B cell (primary cell): ENCODE measurements around the gene INPP1. TPM values are rescaled to one million over a fixed set of nuclear protein-coding genes. Genes with fewer than 3 reads are reported as not detected.
"Not testable (repeated sequence)": the region's sequence is repeated elsewhere in the genome, so short reads cannot be mapped to it uniquely, and the experiment has no call there.

Source experiments
- ATAC-seq: fragments of 200-7000 bp; cut with Tn5 transposase; one replicate; pipeline ENCODE4 v1.10.0; 2021; ENCODE audit warnings: low read depth, mild to moderate bottlenecking, moderate number of reproducible peaks, moderate library complexity
- CTCF ChIA-PET: fragments of 350-600 bp; sonication (Branson Sonifier 250); formaldehyde crosslinking; loops from one replicate; lab custom pipeline; 2021; ENCODE audit warnings: antibody characterized with exemption, inconsistent platforms; lab: Charles Lee
- POLR2A ChIA-PET: fragments of 350-600 bp; sonication (Branson Sonifier 250); formaldehyde crosslinking; loops from one replicate; lab custom pipeline; 2021; ENCODE audit warnings: antibody characterized with exemption; lab: Charles Lee
- DNase-seq: peaks from one replicate; pipeline ENCODE4 v3.0.0; 2013
- H2AFZ ChIP-seq: 2 replicates; pipeline ENCODE4 v1.6.1; 2012; ENCODE audit warnings: mild to moderate bottlenecking, low read depth, low read length; ENCODE audit not compliant: insufficient read depth, poor library complexity, severe bottlenecking
- H3K27ac ChIP-seq, 2 donors: 1 replicate in 1 of 2; 2 replicates in 1 of 2; pipeline ENCODE4 v1.5.1; 2012 to 2013; ENCODE audit warnings: low read length in 2 of 2, mild to moderate bottlenecking in 2 of 2, moderate library complexity in 1 of 2
- H3K27me3 ChIP-seq, 4 experiments: fragments of 200-600 bp in 1 of 4; sonication (generic) in 1 of 4; replicated peaks in 1 of 4; 1 replicate in 2 of 4; 2 replicates in 2 of 4; pipeline versions ENCODE4 v1.6.1 to v1.7.0; 2013 to 2016; ENCODE audit warnings: low read length in 3 of 4, mild to moderate bottlenecking in 2 of 4, mixed read lengths in 1 of 4, moderate library complexity in 1 of 4; ENCODE audit not compliant: insufficient read depth in 4 of 4, control insufficient read depth in 3 of 4; ENCODE audit errors: control extremely low read depth in 1 of 4
- H3K36me3 ChIP-seq, 2 experiments: replicated peaks in 1 of 2; 1 replicate in 1 of 2; 2 replicates in 1 of 2; pipeline versions ENCODE4 v1.6.1 to v1.7.1; 2013; ENCODE audit warnings: low read length in 1 of 2; ENCODE audit not compliant: insufficient read depth in 2 of 2, control insufficient read depth in 1 of 2; ENCODE audit errors: control extremely low read depth in 1 of 2, extremely low read depth in 1 of 2
- H3K4me1 ChIP-seq, 2 donors: fragments of 200-600 bp in 1 of 2; sonication (generic) in 1 of 2; 1 replicate in 1 of 2; 2 replicates in 1 of 2; pipeline versions ENCODE4 v1.5.1 to v1.6.1; 2013 to 2017; ENCODE audit warnings: low read length in 2 of 2; ENCODE audit not compliant: control insufficient read depth in 2 of 2, insufficient read depth in 2 of 2
- H3K4me2 ChIP-seq: replicated peaks from 2 replicates; pipeline ENCODE3; 2012; ENCODE audit warnings: mild to moderate bottlenecking, low read depth, low read length; ENCODE audit not compliant: poor library complexity, severe bottlenecking
- H3K4me3 ChIP-seq, 5 experiments: fragments of 200-600 bp in 1 of 5; sonication (generic) in 1 of 5; 1 replicate in 3 of 5; 2 replicates in 2 of 5; pipeline versions ENCODE4 v1.5.1 to v1.7.0; 2011 to 2016; ENCODE audit warnings: low read length in 4 of 5, mild to moderate bottlenecking in 4 of 5, low read depth in 2 of 5, control low read depth in 1 of 5, moderate library complexity in 1 of 5; ENCODE audit not compliant: insufficient read depth in 1 of 5; ENCODE audit errors: control extremely low read depth in 1 of 5, extremely low read depth in 1 of 5
- H3K79me2 ChIP-seq: fragments of 200-600 bp; sonication (generic); one replicate; pipeline ENCODE4 v1.6.0; 2016; ENCODE audit warnings: low read length; ENCODE audit not compliant: control insufficient read depth, insufficient read depth
- H3K9ac ChIP-seq: fragments of 200-600 bp; sonication (generic); 2 replicates; pipeline ENCODE4 v1.6.1; 2017; ENCODE audit warnings: mild to moderate bottlenecking, low read length, moderate library complexity
- H3K9me3 ChIP-seq, 3 donors: one replicate each; pipeline versions ENCODE4 v1.6.1 to v1.7.1; 2013; ENCODE audit warnings: low read length in 2 of 3; ENCODE audit not compliant: control insufficient read depth in 2 of 3, insufficient read depth in 1 of 3; ENCODE audit errors: control extremely low read depth in 1 of 3
- H4K20me1 ChIP-seq: 2 replicates; pipeline ENCODE4 v1.6.0; 2012; ENCODE audit warnings: mild to moderate bottlenecking, low read length; ENCODE audit not compliant: insufficient read depth, control insufficient read depth, poor library complexity, severe bottlenecking
- H3K27ac Mint-ChIP-seq: one replicate; pipeline ENCODE4 v1.8.0; 2021; ENCODE audit warnings: mixed read lengths
- H3K27me3 Mint-ChIP-seq: one replicate; pipeline ENCODE4 v1.8.0; 2021; ENCODE audit warnings: mixed read lengths
- H3K4me1 Mint-ChIP-seq: one replicate; pipeline ENCODE4 v1.8.0; 2021; ENCODE audit warnings: mixed read lengths
- H3K4me3 Mint-ChIP-seq: one replicate; pipeline ENCODE4 v1.8.0; 2021; ENCODE audit warnings: mixed read lengths
- H3K9me3 Mint-ChIP-seq: one replicate; pipeline ENCODE4 v1.8.0; 2022; ENCODE audit warnings: mixed read lengths; ENCODE audit not compliant: insufficient read depth
- CTCF ChIP-seq: fragments of 200-600 bp; IDR thresholded peaks from one replicate; pipeline ENCODE4 v1.8.0; 2022; ENCODE audit warnings: antibody characterized with exemption, mild to moderate bottlenecking
- EZH2 ChIP-seq: IDR thresholded peaks from 2 replicates; pipeline ENCODE4 v1.6.1; 2012; ENCODE audit warnings: borderline replicate concordance, low read depth, mild to moderate bottlenecking, moderate library complexity, low read length; ENCODE audit not compliant: insufficient read depth, poor library complexity, severe bottlenecking
- WGBS: methylation state at CpG from one replicate; pipeline ENCODE4 v1.1.5; 2013; ENCODE audit warnings: missing lambda C conversion rate; ENCODE audit not compliant: insufficient coverage; 5-methylcytosine and 5-hydroxymethylcytosine counted together
- intact Hi-C: fragments of 100-400 bp; cut with micrococcal nuclease; formaldehyde crosslinking; loops from one replicate; pipeline ENCODE4 v1.10.0; 2022
- polyA plus RNA-seq: library from polyadenylated mRNA; depleted of rRNA; stranded (reverse); fragments of >200 nt; gene quantifications from 2 replicates; pipeline ENCODE4 v1.2.3, GENCODE V29; 2012
- total RNA-seq, 2 donors: library from RNA; stranded (reverse); fragments of 120-200 nt in 1 of 2; gene quantifications; 1 replicate in 1 of 2; 2 replicates in 1 of 2; pipeline versions ENCODE4 v1.2.3 to v1.2.4, GENCODE V29; 2013 to 2022

INPP1 gene
- total and polyA plus RNA-seq, 2 donors (not counting 1 experiment from before 2014, with no cell fraction given), result 3.1 to 3.7 TPM

DNA sequence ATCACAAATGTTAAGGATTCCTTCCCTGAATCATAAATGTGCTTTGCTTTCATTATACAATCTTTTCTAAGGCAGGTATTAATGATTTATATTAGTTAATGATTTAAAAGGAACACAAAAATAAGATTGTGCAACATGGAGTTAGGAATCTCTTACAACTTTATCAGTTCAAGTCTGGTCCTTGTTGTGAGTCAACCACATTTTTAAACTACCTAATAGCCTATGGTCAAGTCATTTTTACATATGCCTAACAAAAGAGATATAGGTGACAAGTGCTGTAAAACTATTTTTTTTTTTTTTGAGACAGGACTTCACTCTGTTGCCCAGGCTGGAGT lies 8.2 kb upstream of the INPP1 start:
- Histone ChIP-seq H4K20me1 (no peaks in the 10 kb centered on the region), H3K79me2 (no peaks in the 10 kb centered on the region), H3K4me3 (no peak overlapping the region), H3K9me3 (peaks cover 0 to 2% (median 0%) of the 10 kb centered on the region in 3 donors), H3K9ac (no peak overlapping the region), H3K4me2 (no peak overlapping the region), H3K4me1 (no peaks in the 10 kb centered on the region), H3K27me3 (no peaks in the 10 kb centered on the region), H2AFZ (no peak overlapping the region), H3K36me3 (no peaks in the 10 kb centered on the region), H3K27ac (no peak overlapping the region)
- H3K4me3 Mint-ChIP-seq, result no peak overlapping the region
- POLR2A ChIA-PET, result no interaction called here
- intact Hi-C loops, result no loop called here
- ATAC-seq, result no peak
- no peaks in the 10 kb centered on the region for H3K9me3 Mint-ChIP-seq
- CTCF ChIA-PET, result no interaction called here
- H3K27ac Mint-ChIP-seq, result no peak overlapping the region
- no peaks in the 10 kb centered on the region for H3K4me1 Mint-ChIP-seq
- peaks cover 10% of the 10 kb centered on the region for H3K27me3 Mint-ChIP-seq
- no peak for DNase-seq
- TF ChIP-seq EZH2 (no peak), CTCF (no peak)

- H4K20me1 ChIP-seq, H3K79me2 ChIP-seq, H3K9me3 ChIP-seq, H3K4me3 ChIP-seq, POLR2A ChIA-PET, H3K4me1 ChIP-seq, H3K9me3 Mint-ChIP-seq, H3K27ac Mint-ChIP-seq, H3K4me1 Mint-ChIP-seq, H3K9ac ChIP-seq, H3K27me3 ChIP-seq, DNase-seq, intact Hi-C loops, H3K4me3 Mint-ChIP-seq, H2AFZ ChIP-seq, H3K27ac ChIP-seq, H3K27me3 Mint-ChIP-seq, ATAC-seq, CTCF ChIA-PET, H3K36me3 ChIP-seq, H3K4me2 ChIP-seq: not testable (repeated sequence)
- no CpG with 5 or more reads among the region's 4 CpGs for WGBS
These were observed 7.8 kb upstream of the INPP1 start for GRCh38 chr2:190335584-190335983.
